OCI-LY1 (cell line): ENCODE results near the gene DGKD.

Experiments used
- CTCF ChIP-seq: fragments of 200-600 bp; sonication (generic), shearing (Covaris generic); IDR thresholded peaks from 2 replicates; pipeline ENCODE4 v1.5.1; 2017; ENCODE audit warnings: mild to moderate bottlenecking, antibody characterized with exemption, low read length, moderate library complexity, mixed read lengths
- EZH2 ChIP-seq: fragments of 200-600 bp; sonication (generic), shearing (Covaris generic); IDR thresholded peaks from 2 replicates; pipeline ENCODE4 v1.8.0; 2017; ENCODE audit warnings: borderline replicate concordance, mixed run types, mild to moderate bottlenecking, antibody characterized with exemption, low read length, moderate library complexity, mixed read lengths

- TF ChIP-seq CTCF, result no peak
- TF ChIP-seq EZH2, result no peak
These were observed 138.5 kb downstream of the DGKD start for GRCh38 chr2:233492751-233493150.
